GM10248 (cell line): ENCODE measurements around the gene PARD3B.

Experiments
- CTCF ChIA-PET: fragments of 300-600 bp; sonication (Branson Sonifier 250); formaldehyde crosslinking; extraction: SDS; loops from one replicate; lab custom pipeline; 2021; ENCODE audit warnings: antibody characterized with exemption; lab: Yijun Ruan, JAX
- POLR2A ChIA-PET: fragments of 350-650 bp; sonication (Branson Sonifier 250); formaldehyde crosslinking; extraction: SDS; loops from one replicate; lab custom pipeline; 2020; ENCODE audit warnings: antibody characterized with exemption; lab: Yijun Ruan, JAX
- DNase-seq: peaks from one replicate; pipeline ENCODE4 v3.0.0; 2012; ENCODE audit errors: extremely low spot score
- CTCF ChIP-seq: IDR thresholded peaks from 2 replicates; pipeline ENCODE4 v1.5.1; 2012; ENCODE audit warnings: mild to moderate bottlenecking, low read depth; ENCODE audit errors: extremely low read depth, missing control alignments, control extremely low read depth

PARD3B gene

GRCh38 chr2:205473791-205474190 lies 928.5 kb downstream of the PARD3B start:
- POLR2A ChIA-PET: no interaction called here
- no peak for TF ChIP-seq CTCF
- CTCF ChIA-PET: interaction anchor here (1.4 kb wide), 1 partner anchor 10 kb away, joined by 3 read pairs; no protein-coding TSS in a partner anchor
- no peak for DNase-seq

- CTCF ChIA-PET: interaction anchor here (1.5 to 2.0 kb wide), 2 partner anchors 11 to 44 kb away, joined by 5 to 6 read pairs; no protein-coding TSS in a partner anchor
- no peak for DNase-seq
- POLR2A ChIA-PET: no interaction called here
- no peak for TF ChIP-seq CTCF
Measured at GRCh38 chr2:205474741-205475415, 929.6 kb downstream of the PARD3B start.

- DNase-seq: no peak
- POLR2A ChIA-PET: no interaction called here
- CTCF ChIA-PET: interaction anchor here (1.5 to 2.0 kb wide), 2 partner anchors 10 to 45 kb away, joined by 5 to 6 read pairs; no protein-coding TSS in a partner anchor
- no peak for TF ChIP-seq CTCF
Measured at GRCh38 chr2:205475416-205475768, 930.1 kb downstream of the PARD3B start.

GRCh38 chr2:205477016-205477705 lies 931.9 kb downstream of the PARD3B start:
- no peak for TF ChIP-seq CTCF
- ChIA-PET POLR2A (no interaction called here), CTCF (interaction anchor here (2.5 kb wide), 1 partner anchor 9 kb away, joined by 5 read pairs; no protein-coding TSS in a partner anchor)
- no peak for DNase-seq

- POLR2A ChIA-PET: no interaction called here
- CTCF ChIA-PET: no interaction called here
Measured at GRCh38 chr2:205481861-205482260, 936.6 kb downstream of the PARD3B start.

More at GRCh38 chr2:205481861-205482260, 936.6 kb downstream of the PARD3B start:
- no peak for TF ChIP-seq CTCF
- DNase-seq: no peak
